GM12878 (cell line): ENCODE results near the gene CLIP2. TPM values are rescaled to one million over a fixed set of nuclear protein-coding genes. Genes with fewer than 3 reads are reported as not detected.

Experiments used
- ATAC-seq: fragments of 200-7000 bp; cut with Tn5 transposase; 3 replicates; pipeline ENCODE4 v1.9.1; 2020; ENCODE audit warnings: mild to moderate bottlenecking, moderate library complexity
- BruUV-seq: library from RNA; stranded (reverse); fragments of 400-500 nt; replicated peaks from 2 replicates; lab custom pipeline; 2021; lab: Mats Ljungman, UMichigan
- CTCF ChIA-PET: fragments of 300-600 bp; sonication (Branson Sonifier 250); formaldehyde crosslinking; extraction: SDS; loops from one replicate; lab custom pipeline; 2021; ENCODE audit warnings: inconsistent platforms; lab: Yijun Ruan, JAX
- POLR2A ChIA-PET: fragments of 350-600 bp; formaldehyde crosslinking; extraction: SDS; loops from one replicate; lab custom pipeline; 2021; ENCODE audit warnings: inconsistent platforms; lab: Charles Lee
- RAD21 ChIA-PET: fragments of 300-600 bp; sonication (Branson Sonifier 250); formaldehyde crosslinking; loops from one replicate; lab custom pipeline; 2023; ENCODE audit warnings: antibody characterized with exemption; ENCODE audit not compliant: unreplicated experiment; lab: Charles Lee
- SMC1A ChIA-PET: fragments of 300-600 bp; sonication (Branson Sonifier 250); formaldehyde crosslinking; loops from one replicate; lab custom pipeline; 2023; ENCODE audit not compliant: unreplicated experiment, uncharacterized antibody; lab: Charles Lee
- DNase-seq: peaks from one replicate; pipeline ENCODE4 v3.0.0-alpha.2; 2011; ENCODE audit warnings: low read depth, low spot score
- FAIRE-seq: peaks from 3 replicates; lab custom pipeline; 2011; peaks lifted over from hg19 to GRCh38; lab: Jason Lieb, UNC
- H2AFZ ChIP-seq: 2 replicates; pipeline ENCODE4 v1.6.0; 2011; ENCODE audit warnings: low read depth, low read length, control low read depth; ENCODE audit not compliant: control insufficient read depth
- H3K27ac ChIP-seq: 2 replicates; pipeline ENCODE4 v1.5.1; 2011; ENCODE audit warnings: control low read depth; ENCODE audit not compliant: control insufficient read depth, insufficient read depth
- H3K27me3 ChIP-seq, 2 experiments: replicated peaks in 1 of 2; 2 replicates each; pipeline versions ENCODE4 v1.6.0 to v1.6.1; 2011; ENCODE audit warnings: low read length in 1 of 2; ENCODE audit not compliant: control insufficient read depth in 2 of 2, insufficient read depth in 2 of 2
- H3K36me3 ChIP-seq, 2 experiments: 2 replicates each; pipeline ENCODE4 v1.5.1; 2011; ENCODE audit warnings: low read length in 1 of 2; ENCODE audit not compliant: control insufficient read depth in 2 of 2, insufficient read depth in 2 of 2
- H3K4me1 ChIP-seq: 2 replicates; pipeline ENCODE4 v1.6.1; 2011; ENCODE audit warnings: mild to moderate bottlenecking, low read length, moderate library complexity, mixed read lengths; ENCODE audit not compliant: control insufficient read depth, insufficient read depth
- H3K4me2 ChIP-seq: 2 replicates; pipeline ENCODE4 v1.6.0; 2011; ENCODE audit warnings: control low read depth; ENCODE audit not compliant: control insufficient read depth, insufficient read depth
- H3K4me3 ChIP-seq: fragments of 200-600 bp; sonication (generic); 2 replicates; pipeline ENCODE4 v1.5.1; 2016
- H3K79me2 ChIP-seq: 2 replicates; pipeline ENCODE4 v1.6.0; 2011; ENCODE audit warnings: low read length; ENCODE audit not compliant: control insufficient read depth, insufficient read depth
- H3K9ac ChIP-seq: 2 replicates; pipeline ENCODE4 v1.8.0; 2011; ENCODE audit warnings: low read length, control low read depth, mixed read lengths; ENCODE audit not compliant: control insufficient read depth, insufficient read depth
- H3K9me3 ChIP-seq: replicated peaks from 3 replicates; pipeline ENCODE4 v1.5.1; 2011; ENCODE audit warnings: mild to moderate bottlenecking, low read length; ENCODE audit not compliant: control insufficient read depth, insufficient read depth
- H4K20me1 ChIP-seq: 2 replicates; pipeline ENCODE4 v1.6.0; 2011; ENCODE audit not compliant: control insufficient read depth, insufficient read depth
- E2F4 ChIP-seq: IDR thresholded peaks from 2 replicates; pipeline ENCODE4 v1.6.1; 2012; ENCODE audit warnings: low read depth, low read length, improper control_type of control experiment
- FOXK2 ChIP-seq: fragments of 450-650 bp; IDR thresholded peaks from 2 replicates; pipeline ENCODE4 v1.6.1; 2017; ENCODE audit warnings: mild to moderate bottlenecking, moderate library complexity
- HCFC1 ChIP-seq: fragments of 150-350 bp; IDR thresholded peaks from 2 replicates; pipeline ENCODE4 v1.6.1; 2014; ENCODE audit warnings: low read length
- IRF4 ChIP-seq: IDR thresholded peaks from 2 replicates; pipeline ENCODE4 v1.6.1; 2011; ENCODE audit warnings: low read depth, low read length
- KLF5 ChIP-seq: fragments of 450-650 bp; IDR thresholded peaks from 2 replicates; pipeline ENCODE4 v1.6.1; 2014; ENCODE audit warnings: mild to moderate bottlenecking; ENCODE audit not compliant: partially characterized antibody
- MYC ChIP-seq: IDR thresholded peaks from 2 replicates; pipeline ENCODE4 v1.6.1; 2011; ENCODE audit warnings: mild to moderate bottlenecking, low read length, moderate library complexity, inconsistent platforms; ENCODE audit not compliant: insufficient read depth, insufficient replicate concordance, insufficient read length, severe bottlenecking
- RB1 ChIP-seq: fragments of 450-650 bp; formaldehyde crosslinking; IDR thresholded peaks from 2 replicates; pipeline ENCODE4 v1.6.1; 2017; ENCODE audit warnings: mild to moderate bottlenecking, borderline replicate concordance
- SKIL ChIP-seq: fragments of 450-650 bp; IDR thresholded peaks from 2 replicates; pipeline ENCODE4 v1.6.1; 2017; ENCODE audit warnings: mild to moderate bottlenecking, low read depth, inconsistent platforms; ENCODE audit not compliant: poor library complexity, severe bottlenecking
- TARDBP ChIP-seq: IDR thresholded peaks from 2 replicates; pipeline ENCODE4 v1.6.1; 2016; ENCODE audit warnings: borderline replicate concordance
- USF2 ChIP-seq: IDR thresholded peaks from 2 replicates; pipeline ENCODE4 v1.6.1; 2011; ENCODE audit warnings: low read depth, low read length, improper control_type of control experiment, borderline replicate concordance
- ZSCAN29 ChIP-seq: fragments of 450-650 bp; IDR thresholded peaks from 2 replicates; pipeline ENCODE4 v1.6.1; 2017; ENCODE audit warnings: mild to moderate bottlenecking, moderate library complexity
- WGBS: methylation state at CpG from one replicate; pipeline ENCODE4 v1.1.6; 2016; ENCODE audit warnings: low lambda C conversion rate; ENCODE audit not compliant: insufficient replicate concordance, insufficient coverage; ENCODE audit errors: missing lambda C conversion rate; 5-methylcytosine and 5-hydroxymethylcytosine counted together
- in situ Hi-C: fragments of 300-500 bp; cut with MboI; formaldehyde crosslinking; loops from 9 replicates; pipeline ENCODE4 v1.14.3; 2018; ENCODE audit warnings: mixed read lengths
- intact Hi-C: fragments of 100-400 bp; cut with micrococcal nuclease; formaldehyde crosslinking; loops from one replicate; pipeline ENCODE4 v1.14.2; 2022; ENCODE audit not compliant: unreplicated experiment
- polyA plus RNA-seq, 11 experiments: library from polyadenylated mRNA; depleted of rRNA in 4 of 11; unstranded in 6 of 11; stranded (reverse) in 5 of 11; fragments of >200 nt; fragmentation: Nextera tagmentation in 4 of 11; fragmentation: Illumina TruSeq in 1 of 11; extraction: Ambion mirVana in 4 of 11; extraction: Trizol in 1 of 11; gene quantifications; 1 replicate in 1 of 11; 2 replicates in 10 of 11; pipeline versions ENCODE4 v1.2.1 to v1.2.3, GENCODE V29; 2011 to 2016; ENCODE audit warnings: inconsistent platforms in 2 of 11, missing spikeins in 2 of 11, low read depth in 1 of 11
- total RNA-seq, 4 experiments: library from RNA; depleted of rRNA in 3 of 4; stranded (reverse); fragments of >200 nt in 3 of 4; fragmentation: Illumina TruSeq in 1 of 4; extraction: Trizol in 1 of 4; gene quantifications; 2 replicates each; pipeline versions ENCODE4 v1.2.1 to v1.2.3, GENCODE V29; 2013 to 2021
- TF ChIP-seq, protein P1 (sequence below): IDR thresholded peaks from 2 replicates; pipeline ENCODE4 v1.6.1; 2011; ENCODE audit warnings: borderline replicate concordance, low read depth, mild to moderate bottlenecking, moderate library complexity, low read length; ENCODE audit not compliant: insufficient read depth, poor library complexity, severe bottlenecking
- TF ChIP-seq, protein P2 (sequence below): fragments of 450-650 bp; conservative IDR thresholded peaks from 2 replicates; pipeline ENCODE4 v1.6.1; 2017; ENCODE audit warnings: mild to moderate bottlenecking, moderate library complexity

Gene CLIP2
- total and polyA plus RNA-seq, 10 of the 15 experiments (the other 5 are each of a cell fraction or from before 2014, with no cell fraction given): 0.26 to 56.3 (median 21.0) TPM

GRCh38 chr7:74277636-74278035 lies 11.6 kb upstream of the CLIP2 start (continued):
- TF ChIP-seq USF2: no peak
- TF ChIP-seq ZSCAN29: no peak
- no peak for TF ChIP-seq FOXK2
- no peak for TF ChIP-seq RB1
- TF ChIP-seq IRF4: no peak
- TF ChIP-seq TARDBP: no peak
- TF ChIP-seq, protein P1, sequence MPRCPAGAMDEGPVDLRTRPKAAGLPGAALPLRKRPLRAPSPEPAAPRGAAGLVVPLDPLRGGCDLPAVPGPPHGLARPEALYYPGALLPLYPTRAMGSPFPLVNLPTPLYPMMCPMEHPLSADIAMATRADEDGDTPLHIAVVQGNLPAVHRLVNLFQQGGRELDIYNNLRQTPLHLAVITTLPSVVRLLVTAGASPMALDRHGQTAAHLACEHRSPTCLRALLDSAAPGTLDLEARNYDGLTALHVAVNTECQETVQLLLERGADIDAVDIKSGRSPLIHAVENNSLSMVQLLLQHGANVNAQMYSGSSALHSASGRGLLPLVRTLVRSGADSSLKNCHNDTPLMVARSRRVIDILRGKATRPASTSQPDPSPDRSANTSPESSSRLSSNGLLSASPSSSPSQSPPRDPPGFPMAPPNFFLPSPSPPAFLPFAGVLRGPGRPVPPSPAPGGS: no peak

- CTCF ChIA-PET: interaction anchor here (2.2 to 2.8 kb wide), 2 partner anchors 75 to 120 kb away, joined by 9 to 11 read pairs; no protein-coding TSS in a partner anchor
- Histone ChIP-seq H3K36me3 (no peaks in the 10 kb centered on the region), H3K4me3 (no peak overlapping the region), H3K4me2 (no peak overlapping the region), H3K27me3 (no peaks in the 10 kb centered on the region), H2AFZ (no peak overlapping the region), H3K9ac (no peak overlapping the region), H3K4me1 (peaks cover 33% of the 10 kb centered on the region), H3K9me3 (no peaks in the 10 kb centered on the region), H4K20me1 (no peaks in the 10 kb centered on the region), H3K79me2 (peaks cover 3% of the 10 kb centered on the region), H3K27ac (no peak overlapping the region)
- ATAC-seq (no peak), DNase-seq (no peak), FAIRE-seq (no peak)
- RAD21 ChIA-PET: interaction anchor here (0.7 to 3.5 kb wide), 4 partner anchors 8 to 120 kb away, joined by 3 to 11 read pairs (median 6); no protein-coding TSS in a partner anchor
- POLR2A ChIA-PET: interaction anchor here (0.6 to 1.8 kb wide), 4 partner anchors 11 to 1186 kb away, joined by 3 to 5 read pairs (median 3); no protein-coding TSS in a partner anchor
- no TSS peak for BruUV-seq
- SMC1A ChIA-PET: interaction anchor here (1.3 to 2.4 kb wide), 3 partner anchors 9 to 120 kb away, joined by 3 to 7 read pairs (median 6); no protein-coding TSS in a partner anchor
- intact Hi-C loops: loop anchor here (10.0 kb wide), 2 partner anchors 114 to 384 kb away; no protein-coding TSS in a partner anchor
- in situ Hi-C loops: no loop called here
- 92% methylated on average over 8 of the region's 8 CpGs for WGBS
- TF ChIP-seq, protein P2, sequence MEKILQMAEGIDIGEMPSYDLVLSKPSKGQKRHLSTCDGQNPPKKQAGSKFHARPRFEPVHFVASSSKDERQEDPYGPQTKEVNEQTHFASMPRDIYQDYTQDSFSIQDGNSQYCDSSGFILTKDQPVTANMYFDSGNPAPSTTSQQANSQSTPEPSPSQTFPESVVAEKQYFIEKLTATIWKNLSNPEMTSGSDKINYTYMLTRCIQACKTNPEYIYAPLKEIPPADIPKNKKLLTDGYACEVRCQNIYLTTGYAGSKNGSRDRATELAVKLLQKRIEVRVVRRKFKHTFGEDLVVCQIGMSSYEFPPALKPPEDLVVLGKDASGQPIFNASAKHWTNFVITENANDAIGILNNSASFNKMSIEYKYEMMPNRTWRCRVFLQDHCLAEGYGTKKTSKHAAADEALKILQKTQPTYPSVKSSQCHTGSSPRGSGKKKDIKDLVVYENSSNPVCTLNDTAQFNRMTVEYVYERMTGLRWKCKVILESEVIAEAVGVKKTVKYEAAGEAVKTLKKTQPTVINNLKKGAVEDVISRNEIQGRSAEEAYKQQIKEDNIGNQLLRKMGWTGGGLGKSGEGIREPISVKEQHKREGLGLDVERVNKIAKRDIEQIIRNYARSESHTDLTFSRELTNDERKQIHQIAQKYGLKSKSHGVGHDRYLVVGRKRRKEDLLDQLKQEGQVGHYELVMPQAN: no peak
- no peak for TF ChIP-seq MYC
- TF ChIP-seq KLF5: no peak
- no peak for TF ChIP-seq SKIL
- no peak for TF ChIP-seq HCFC1
- TF ChIP-seq E2F4: no peak
These were observed 8.2 kb upstream of the CLIP2 start for GRCh38 chr7:74280985-74281384.
